NT2/D1 (cell line): ENCODE data around the gene MRPS34.
A peak's percentile ranks its signal among the peaks of the same experiment; 100 is the strongest.

ENCODE experiments used
- DNase-seq: peaks from one replicate; pipeline ENCODE4 v3.0.0-alpha.2; 2011; ENCODE audit warnings: low read depth, low spot score
- H3K27me3 ChIP-seq: 2 replicates; pipeline ENCODE4 v1.6.0; 2011; ENCODE audit warnings: mild to moderate bottlenecking; ENCODE audit not compliant: insufficient read length, insufficient read depth
- H3K36me3 ChIP-seq: 2 replicates; pipeline ENCODE4 v1.6.1; 2011; ENCODE audit warnings: mild to moderate bottlenecking, low read length, mixed read lengths; ENCODE audit not compliant: insufficient read depth, insufficient read length
- H3K4me1 ChIP-seq: 2 replicates; pipeline ENCODE4 v1.5.1; 2011; ENCODE audit not compliant: insufficient read depth, insufficient read length
- H3K4me3 ChIP-seq: 2 replicates; pipeline ENCODE4 v1.5.1; 2011; ENCODE audit warnings: low read depth; ENCODE audit not compliant: insufficient read length
- H3K9ac ChIP-seq: 2 replicates; pipeline ENCODE4 v1.6.0; 2011; ENCODE audit warnings: low read depth; ENCODE audit not compliant: insufficient read length
- H3K9me3 ChIP-seq: 2 replicates; pipeline ENCODE4 v1.5.1; 2011; ENCODE audit warnings: mild to moderate bottlenecking, low read length; ENCODE audit not compliant: insufficient read depth
- SUZ12 ChIP-seq: IDR thresholded peaks from 2 replicates; pipeline ENCODE4 v1.6.1; 2011; ENCODE audit not compliant: insufficient read length, insufficient read depth; ENCODE audit errors: extremely low read depth
- YY1 ChIP-seq: IDR thresholded peaks from 2 replicates; pipeline ENCODE4 v1.6.1; 2011; ENCODE audit not compliant: insufficient read length, insufficient read depth
- ZNF274 ChIP-seq: IDR thresholded peaks from 2 replicates; pipeline ENCODE4 v1.6.1; 2011; ENCODE audit warnings: mild to moderate bottlenecking, low read depth, low read length

The MRPS34 gene

DNA sequence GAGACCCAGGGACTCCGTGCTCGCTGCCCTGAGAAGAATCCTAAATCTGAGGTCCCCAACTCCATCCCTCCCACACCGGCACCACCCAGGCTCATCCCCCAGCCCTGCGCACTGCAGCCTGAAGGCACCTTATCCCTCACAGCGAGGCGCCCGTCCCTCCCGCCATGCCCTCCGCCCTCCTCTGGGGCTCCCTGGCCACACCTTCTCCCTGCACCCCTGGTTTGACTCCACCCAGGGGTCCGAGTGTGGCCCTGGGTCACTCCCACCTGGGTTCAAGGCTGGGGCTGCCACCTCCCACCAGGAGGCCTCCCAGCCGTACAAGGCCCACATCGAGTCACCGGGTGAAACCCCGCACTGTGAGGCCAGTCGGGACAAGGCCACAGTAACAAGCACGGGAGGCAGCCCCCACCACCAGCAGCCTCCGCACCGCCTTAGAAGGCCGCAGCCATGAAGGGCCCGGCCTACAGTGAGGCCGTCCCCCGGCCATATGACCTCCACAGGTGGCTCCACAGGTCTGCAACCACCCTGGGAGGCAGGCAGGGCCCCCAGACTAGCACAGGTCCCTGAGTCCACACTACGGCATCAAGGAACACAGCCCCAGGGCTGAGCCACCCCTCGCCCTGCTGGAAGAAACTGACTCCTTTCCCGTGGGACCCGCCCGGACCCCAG is 45.4 kb upstream of the MRPS34 start:
- DNase-seq = no peak
- Histone ChIP-seq H3K4me1 (no peaks in the 10 kb centered on the region), H3K9me3 (no peaks in the 10 kb centered on the region), H3K36me3 (peaks cover 31% of the 10 kb centered on the region), H3K27me3 (no peaks in the 10 kb centered on the region), H3K9ac (no peak overlapping the region), H3K4me3 (no peak overlapping the region)
- TF ChIP-seq ZNF274 (no peak), SUZ12 (no peak), YY1 (no peak)

DNA sequence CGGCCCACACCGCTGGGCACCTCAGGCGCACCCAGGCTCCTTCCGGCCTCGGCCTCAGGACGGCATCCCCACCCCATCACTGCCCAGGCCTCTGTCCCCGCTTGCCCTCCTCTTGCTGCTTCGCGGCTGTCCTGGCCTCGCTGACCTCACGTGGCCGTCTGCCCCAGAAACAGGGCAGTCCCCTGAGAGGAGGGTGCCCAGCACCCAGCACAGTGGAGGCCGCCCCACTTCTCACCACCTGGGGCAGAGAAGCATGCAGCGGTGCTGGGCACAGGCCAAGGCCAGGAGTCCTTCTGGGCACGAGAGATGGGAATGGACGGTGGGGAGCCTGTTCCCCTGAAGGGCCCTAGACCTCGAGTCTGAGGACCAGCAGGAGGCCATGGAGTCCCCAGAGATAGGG is 44.8 kb upstream of the MRPS34 start:
- no peak for TF ChIP-seq SUZ12
- no peak for TF ChIP-seq ZNF274
- TF ChIP-seq YY1 = no peak
- no peaks in the 10 kb centered on the region for H3K27me3 ChIP-seq
- no peaks in the 10 kb centered on the region for H3K9me3 ChIP-seq
- DNase-seq = no peak
- peaks cover 29% of the 10 kb centered on the region for H3K36me3 ChIP-seq
- H3K4me1 ChIP-seq = no peaks in the 10 kb centered on the region
- H3K4me3 ChIP-seq = no peak overlapping the region
- no peak overlapping the region for H3K9ac ChIP-seq

DNA sequence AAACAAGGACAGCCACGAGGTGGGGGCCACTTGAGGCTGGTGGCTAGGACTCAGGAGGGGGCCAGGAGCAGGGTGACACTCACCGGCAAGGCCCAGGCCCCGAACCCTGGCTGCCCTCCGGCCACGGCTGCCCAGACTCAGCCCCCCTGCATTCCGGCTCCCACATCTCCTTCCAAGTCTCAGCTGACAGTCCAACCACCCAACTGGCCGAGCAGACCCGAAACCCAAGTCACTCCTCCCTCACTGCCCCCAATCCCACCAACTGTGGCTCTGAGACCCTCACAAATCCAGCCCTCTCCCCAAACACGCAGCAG is 44.3 kb upstream of the MRPS34 start:
- Histone ChIP-seq H3K27me3 (no peaks in the 10 kb centered on the region), H3K4me1 (no peaks in the 10 kb centered on the region), H3K4me3 (no peak overlapping the region), H3K9me3 (no peaks in the 10 kb centered on the region), H3K9ac (no peak overlapping the region), H3K36me3 (peaks cover 24% of the 10 kb centered on the region)
- no peak for DNase-seq
- no peak for TF ChIP-seq ZNF274
- no peak for TF ChIP-seq YY1
- no peak for TF ChIP-seq SUZ12

DNA sequence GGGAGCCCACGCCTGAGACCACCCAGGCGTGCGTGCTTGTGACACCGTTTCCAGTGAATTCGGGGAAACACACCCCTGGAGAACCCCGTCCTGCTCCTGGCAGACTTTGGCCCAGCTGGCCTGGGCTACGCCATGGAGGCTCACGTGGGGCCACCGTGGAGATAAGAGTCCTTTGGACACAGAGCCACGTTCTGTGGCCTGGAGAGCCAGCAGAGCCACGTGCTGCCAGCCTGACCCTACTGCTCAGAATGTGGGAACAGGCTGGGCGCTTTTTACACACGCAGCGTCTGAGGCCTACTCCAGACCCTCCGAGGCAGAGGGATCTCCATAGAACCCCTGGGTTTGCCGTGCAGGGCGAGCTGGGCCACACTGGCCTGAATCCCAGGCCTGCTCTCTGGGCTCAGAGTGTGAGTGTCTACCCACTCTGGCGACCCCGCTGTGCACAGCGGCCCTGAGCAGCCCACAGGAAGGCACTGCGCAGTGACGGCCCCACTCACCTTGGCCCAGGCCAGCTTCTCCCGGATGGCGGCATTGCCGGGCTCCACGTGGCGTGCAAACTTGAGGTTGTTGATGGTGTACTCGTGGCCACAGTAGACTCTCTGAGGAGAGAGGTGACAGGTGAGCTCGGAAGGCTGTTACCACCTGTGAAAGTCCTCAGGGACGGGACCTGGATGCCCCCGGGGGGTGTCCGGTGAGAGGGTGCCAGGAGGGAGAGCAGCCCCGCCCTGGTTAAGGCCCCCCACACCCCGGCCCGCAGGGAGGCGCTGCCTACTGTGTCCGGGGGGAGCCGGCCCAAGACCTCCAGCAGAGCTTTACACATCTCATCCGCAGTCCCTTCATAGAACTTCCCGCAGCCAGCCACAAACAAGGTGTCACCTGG is 43.7 kb upstream of the MRPS34 start:
- Histone ChIP-seq H3K4me3 (no peak overlapping the region), H3K27me3 (no peaks in the 10 kb centered on the region), H3K9me3 (no peaks in the 10 kb centered on the region), H3K9ac (no peak overlapping the region), H3K36me3 (peaks cover 19% of the 10 kb centered on the region), H3K4me1 (no peaks in the 10 kb centered on the region)
- TF ChIP-seq ZNF274 = no peak
- no peak for TF ChIP-seq SUZ12
- no peak for TF ChIP-seq YY1
- DNase-seq = no peak

DNA sequence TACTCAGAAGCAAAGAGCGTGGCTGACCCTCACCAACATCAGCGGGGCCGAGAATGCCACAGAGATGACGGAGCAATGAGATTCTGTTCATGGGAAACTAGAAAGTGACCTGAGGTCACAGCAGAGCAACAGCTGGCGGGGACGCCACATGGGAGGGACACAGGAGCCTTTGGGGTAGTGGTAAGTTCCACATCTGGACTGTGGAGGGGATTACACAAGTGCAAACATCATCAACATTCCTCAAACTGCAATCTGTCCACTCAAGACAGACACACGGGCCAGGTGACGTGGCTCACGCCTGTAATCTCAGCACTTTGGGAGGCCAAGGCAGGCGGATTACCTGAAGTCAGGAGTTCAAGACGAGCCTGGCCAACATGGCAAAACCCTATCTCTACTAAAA is 42.5 kb upstream of the MRPS34 start:
- DNase-seq = no peak
- no peaks in the 10 kb centered on the region for H3K4me1 ChIP-seq
- no peaks in the 10 kb centered on the region for H3K27me3 ChIP-seq
- H3K4me3 ChIP-seq = no peak overlapping the region
- H3K9me3 ChIP-seq = no peaks in the 10 kb centered on the region
- TF ChIP-seq YY1 = no peak
- no peak for TF ChIP-seq SUZ12
- TF ChIP-seq ZNF274 = no peak
- no peak overlapping the region for H3K9ac ChIP-seq
- peaks cover 15% of the 10 kb centered on the region for H3K36me3 ChIP-seq

DNA sequence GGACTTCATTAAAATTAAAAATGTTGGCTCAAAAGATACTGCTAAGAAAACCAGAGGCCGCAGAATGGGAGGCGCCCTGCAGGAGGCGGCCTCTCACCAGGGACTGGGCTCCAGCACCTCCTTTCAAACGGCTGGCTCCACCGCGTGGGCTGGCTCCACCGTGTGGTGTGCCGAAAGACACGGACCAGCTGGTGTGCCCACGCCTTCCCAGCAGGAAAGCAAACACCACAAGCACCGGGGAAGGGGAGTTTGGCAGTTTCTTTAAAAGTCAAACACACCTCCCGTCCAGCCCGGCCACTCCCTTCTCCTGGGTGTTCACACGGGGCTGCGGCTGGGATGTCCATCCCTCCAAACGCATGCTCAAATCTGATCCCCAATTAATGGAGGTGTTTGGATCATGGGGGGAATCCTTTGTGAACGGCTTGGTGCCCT is 39.8 kb upstream of the MRPS34 start:
- Histone ChIP-seq H3K9me3 (no peaks in the 10 kb centered on the region), H3K27me3 (no peaks in the 10 kb centered on the region), H3K4me1 (no peaks in the 10 kb centered on the region), H3K4me3 (no peak overlapping the region), H3K36me3 (peaks cover 24% of the 10 kb centered on the region), H3K9ac (no peak overlapping the region)
- peak; percentile 44 for DNase-seq
- TF ChIP-seq SUZ12 (no peak), YY1 (no peak), ZNF274 (no peak)

DNA sequence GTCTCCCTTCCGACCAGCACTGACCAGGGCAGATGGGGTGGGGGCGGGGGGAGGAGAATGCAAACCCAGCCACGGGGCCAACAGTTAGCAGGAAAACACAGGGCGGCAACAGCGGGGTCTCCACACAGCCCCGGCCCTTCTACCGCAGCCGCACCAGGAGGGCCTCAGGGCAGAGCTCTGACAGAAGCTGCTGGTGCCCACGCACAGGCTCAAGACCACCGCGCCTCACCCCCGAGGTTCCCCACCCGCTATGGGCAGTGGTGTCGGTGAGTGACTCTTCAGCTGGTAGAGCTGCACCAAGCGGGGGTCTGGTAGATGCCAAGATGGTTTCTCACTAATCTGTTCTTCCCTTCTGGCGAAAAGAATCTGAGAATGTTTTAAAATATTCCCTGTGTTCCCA is 37.6 kb upstream of the MRPS34 start:
- TF ChIP-seq ZNF274 (no peak), SUZ12 (no peak), YY1 (no peak)

DNA sequence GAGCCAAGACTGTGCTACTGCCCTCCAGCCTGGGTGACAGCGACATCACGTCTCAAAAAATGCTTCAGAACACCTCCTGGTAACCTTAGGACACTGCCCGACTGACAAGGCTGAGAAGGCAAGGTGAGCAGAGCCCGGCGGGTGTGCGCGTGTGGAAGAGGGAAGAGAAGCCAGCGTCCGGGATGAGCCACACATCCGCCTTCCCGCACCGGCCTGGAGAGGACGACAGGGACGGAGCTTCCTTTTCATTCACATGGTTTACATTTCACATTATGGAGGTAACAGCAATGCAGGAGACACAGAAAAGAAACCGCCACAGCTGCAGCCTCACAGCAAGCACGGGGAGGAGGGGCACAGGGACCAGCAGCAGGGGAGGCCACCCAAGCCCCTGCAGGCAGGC is 37.2 kb upstream of the MRPS34 start:
- Histone ChIP-seq H3K4me3 (no peak overlapping the region), H3K36me3 (peaks cover 24% of the 10 kb centered on the region), H3K9me3 (no peaks in the 10 kb centered on the region), H3K4me1 (no peaks in the 10 kb centered on the region), H3K9ac (no peak overlapping the region), H3K27me3 (no peaks in the 10 kb centered on the region)
- TF ChIP-seq YY1 = no peak
- TF ChIP-seq ZNF274 = no peak
- TF ChIP-seq SUZ12 = no peak
- no peak for DNase-seq

More for the DNA sequence above, 37.6 kb upstream of the MRPS34 start:
- no peak overlapping the region for H3K9ac ChIP-seq
- no peaks in the 10 kb centered on the region for H3K27me3 ChIP-seq
- DNase-seq = no peak
- no peak overlapping the region for H3K4me3 ChIP-seq
- no peaks in the 10 kb centered on the region for H3K9me3 ChIP-seq
- no peaks in the 10 kb centered on the region for H3K4me1 ChIP-seq
- H3K36me3 ChIP-seq = peaks cover 22% of the 10 kb centered on the region
